ENCODE data around the gene CORO7. TPM values are rescaled to one million over a fixed set of nuclear protein-coding genes. Genes with fewer than 3 reads are reported as not detected.

Gene CORO7
- total and polyA plus RNA-seq, 4 donors: 22.7 to 61.8 (median 42.1) TPM

DNA sequence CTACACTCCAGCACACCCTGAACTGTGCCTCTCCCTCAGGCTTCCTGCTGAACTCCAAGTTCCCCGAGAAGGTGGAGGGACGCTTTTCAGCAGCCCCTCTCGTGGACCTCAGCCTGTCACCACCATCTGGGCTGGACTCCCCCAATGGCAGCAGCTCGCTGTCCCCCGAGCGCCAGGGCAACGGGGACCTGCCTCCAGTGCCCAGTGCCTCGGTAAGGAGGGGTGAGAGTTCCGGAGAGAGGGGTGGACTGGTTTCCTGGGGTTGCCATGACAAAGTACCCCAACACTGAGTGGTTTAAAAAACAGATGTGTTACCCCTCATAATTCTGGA lies 83.1 kb downstream of the CORO7 start:
- peaks cover 69% of the 10 kb centered on the region for H3K36me3 ChIP-seq (ENCODE audit: control insufficient read depth, insufficient read depth, low read length)
- 83% methylated on average over 9 of the region's 9 CpGs for WGBS (ENCODE audit: insufficient coverage)
- no peak overlapping the region for H3K27ac ChIP-seq (ENCODE audit: low read depth, low read length)

GRCh38 chr16:4332623-4333307 lies 83.6 kb downstream of the CORO7 start:
- Histone ChIP-seq H3K27ac (ENCODE audit: low read depth, low read length) (no peak overlapping the region), H3K4me1 (ENCODE audit: control insufficient read depth, insufficient read depth, low read length) (peaks cover 28% of the 10 kb centered on the region), H3K9me3 (ENCODE audit: control insufficient read depth, insufficient read depth, low read length) (no peaks in the 10 kb centered on the region), H3K4me3 (ENCODE audit: low read depth, low read length) (no peak overlapping the region), H3K36me3 (ENCODE audit: control insufficient read depth, insufficient read depth, low read length) (peaks cover 64% of the 10 kb centered on the region), H3K27me3 (ENCODE audit: control insufficient read depth, insufficient read depth, low read length) (no peaks in the 10 kb centered on the region)
- DNase-seq (ENCODE audit: low read depth in 4 of 6, low spot score in 6 of 6): no peak
- WGBS (ENCODE audit: insufficient coverage): 88% methylated on average over 14 of the region's 19 CpGs

More for the DNA sequence above, 83.1 kb downstream of the CORO7 start:
- peaks cover 23% of the 10 kb centered on the region for H3K4me1 ChIP-seq (ENCODE audit: control insufficient read depth, insufficient read depth, low read length)
- no peak overlapping the region for H3K4me3 ChIP-seq (ENCODE audit: low read depth, low read length)
- no peaks in the 10 kb centered on the region for H3K27me3 ChIP-seq (ENCODE audit: control insufficient read depth, insufficient read depth, low read length)
- DNase-seq (ENCODE audit: low read depth in 4 of 6, low spot score in 6 of 6): no peak
- no peaks in the 10 kb centered on the region for H3K9me3 ChIP-seq (ENCODE audit: control insufficient read depth, insufficient read depth, low read length)

GRCh38 chr16:4332083-4332482 lies 84.3 kb downstream of the CORO7 start:
- H3K36me3 ChIP-seq (ENCODE audit: control insufficient read depth, insufficient read depth, low read length): peaks cover 57% of the 10 kb centered on the region
- H3K27me3 ChIP-seq (ENCODE audit: control insufficient read depth, insufficient read depth, low read length): no peaks in the 10 kb centered on the region
- H3K4me1 ChIP-seq (ENCODE audit: control insufficient read depth, insufficient read depth, low read length): peaks cover 32% of the 10 kb centered on the region
- H3K4me3 ChIP-seq (ENCODE audit: low read depth, low read length): no peak overlapping the region
- WGBS (ENCODE audit: insufficient coverage): 92% methylated on average over 14 of the region's 14 CpGs
- no peak overlapping the region for H3K27ac ChIP-seq (ENCODE audit: low read depth, low read length)
- no peak for DNase-seq (ENCODE audit: low read depth in 4 of 6, low spot score in 6 of 6)
- no peaks in the 10 kb centered on the region for H3K9me3 ChIP-seq (ENCODE audit: control insufficient read depth, insufficient read depth, low read length)

- 62% methylated on average over 13 of the region's 14 CpGs for WGBS (ENCODE audit: insufficient coverage)
- Histone ChIP-seq H3K4me1 (ENCODE audit: control insufficient read depth, insufficient read depth, low read length) (peaks cover 39% of the 10 kb centered on the region), H3K36me3 (ENCODE audit: control insufficient read depth, insufficient read depth, low read length) (peaks cover 41% of the 10 kb centered on the region), H3K27ac (ENCODE audit: low read depth, low read length) (no peak overlapping the region), H3K4me3 (ENCODE audit: low read depth, low read length) (no peak overlapping the region), H3K27me3 (ENCODE audit: control insufficient read depth, insufficient read depth, low read length) (no peaks in the 10 kb centered on the region), H3K9me3 (ENCODE audit: control insufficient read depth, insufficient read depth, low read length) (no peaks in the 10 kb centered on the region)
- peak in 1 of 6 donors; percentile 55 for DNase-seq (ENCODE audit: low read depth in 4 of 6, low spot score in 6 of 6)
Observed at GRCh38 chr16:4330277-4330874, 86.0 kb downstream of the CORO7 start.

GRCh38 chr16:4328782-4329775 lies 87.3 kb downstream of the CORO7 start:
- Histone ChIP-seq H3K27ac (ENCODE audit: low read depth, low read length) (peak overlapping the region; percentile 83), H3K4me1 (ENCODE audit: control insufficient read depth, insufficient read depth, low read length) (peaks cover 52% of the 10 kb centered on the region), H3K36me3 (ENCODE audit: control insufficient read depth, insufficient read depth, low read length) (peaks cover 39% of the 10 kb centered on the region)

GRCh38 chr16:4328046-4328781 lies 88.2 kb downstream of the CORO7 start:
- 7% methylated on average over 27 of the region's 30 CpGs for WGBS (ENCODE audit: insufficient coverage)
- Histone ChIP-seq H3K4me3 (ENCODE audit: low read depth, low read length) (peak overlapping the region; percentile 21), H3K9me3 (ENCODE audit: control insufficient read depth, insufficient read depth, low read length) (no peaks in the 10 kb centered on the region), H3K4me1 (ENCODE audit: control insufficient read depth, insufficient read depth, low read length) (peaks cover 60% of the 10 kb centered on the region), H3K27me3 (ENCODE audit: control insufficient read depth, insufficient read depth, low read length) (no peaks in the 10 kb centered on the region), H3K36me3 (ENCODE audit: control insufficient read depth, insufficient read depth, low read length) (peaks cover 38% of the 10 kb centered on the region), H3K27ac (ENCODE audit: low read depth, low read length) (peak overlapping the region; percentile 83)
- DNase-seq (ENCODE audit: low read depth in 4 of 6, low spot score in 6 of 6): peak in 2 of 6 donors; percentile 91

More at GRCh38 chr16:4328782-4329775, 87.3 kb downstream of the CORO7 start:
- Histone ChIP-seq H3K4me3 (ENCODE audit: low read depth, low read length) (no peak overlapping the region), H3K9me3 (ENCODE audit: control insufficient read depth, insufficient read depth, low read length) (no peaks in the 10 kb centered on the region), H3K27me3 (ENCODE audit: control insufficient read depth, insufficient read depth, low read length) (no peaks in the 10 kb centered on the region)
- WGBS (ENCODE audit: insufficient coverage): 74% methylated on average over 9 of the region's 17 CpGs
- no peak for DNase-seq (ENCODE audit: low read depth in 4 of 6, low spot score in 6 of 6)

GRCh38 chr16:4327386-4328045 lies 88.9 kb downstream of the CORO7 start:
- 2% methylated on average over 50 of the region's 57 CpGs for WGBS (ENCODE audit: insufficient coverage)
- H3K36me3 ChIP-seq (ENCODE audit: control insufficient read depth, insufficient read depth, low read length): peaks cover 37% of the 10 kb centered on the region
- DNase-seq (ENCODE audit: low read depth in 4 of 6, low spot score in 6 of 6): no peak
- H3K27me3 ChIP-seq (ENCODE audit: control insufficient read depth, insufficient read depth, low read length): no peaks in the 10 kb centered on the region
- peaks cover 65% of the 10 kb centered on the region for H3K4me1 ChIP-seq (ENCODE audit: control insufficient read depth, insufficient read depth, low read length)
- H3K9me3 ChIP-seq (ENCODE audit: control insufficient read depth, insufficient read depth, low read length): no peaks in the 10 kb centered on the region
- peak overlapping the region; percentile 21 for H3K4me3 ChIP-seq (ENCODE audit: low read depth, low read length)
- peak overlapping the region; percentile 83 for H3K27ac ChIP-seq (ENCODE audit: low read depth, low read length)

DNA sequence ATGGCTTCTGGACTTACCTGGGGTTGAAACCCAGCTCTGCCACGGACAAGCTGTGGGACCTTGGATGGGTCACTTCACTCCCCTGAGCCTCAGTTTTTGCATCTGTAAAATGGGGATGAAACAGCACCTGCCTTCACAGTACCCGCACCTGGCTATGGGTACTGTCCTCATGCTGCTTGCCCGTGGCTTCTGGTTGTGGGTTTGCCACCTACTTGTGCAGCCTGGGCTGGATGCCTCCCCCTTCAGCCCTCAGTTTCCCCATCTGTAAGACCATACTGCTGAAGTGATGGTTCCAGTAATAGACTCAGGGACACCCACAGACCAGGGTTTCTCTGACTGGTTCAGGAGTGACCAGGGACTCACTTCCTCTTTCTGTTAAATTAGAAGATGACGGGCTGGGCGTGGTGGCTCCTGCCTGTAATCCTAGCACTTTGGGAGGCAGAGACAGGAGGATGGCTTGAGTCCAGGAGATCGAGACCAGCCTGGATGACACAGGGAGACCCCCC lies 91.1 kb downstream of the CORO7 start:
- no peak for DNase-seq (ENCODE audit: low read depth in 4 of 6, low spot score in 6 of 6)
- H3K9me3 ChIP-seq (ENCODE audit: control insufficient read depth, insufficient read depth, low read length): no peaks in the 10 kb centered on the region
- peaks cover 83% of the 10 kb centered on the region for H3K4me1 ChIP-seq (ENCODE audit: control insufficient read depth, insufficient read depth, low read length)
- no peaks in the 10 kb centered on the region for H3K27me3 ChIP-seq (ENCODE audit: control insufficient read depth, insufficient read depth, low read length)
- peaks cover 43% of the 10 kb centered on the region for H3K36me3 ChIP-seq (ENCODE audit: control insufficient read depth, insufficient read depth, low read length)
- 89% methylated on average over 4 of the region's 6 CpGs for WGBS (ENCODE audit: insufficient coverage)
- H3K27ac ChIP-seq (ENCODE audit: low read depth, low read length): peak overlapping the region; percentile 70
- H3K4me3 ChIP-seq (ENCODE audit: low read depth, low read length): no peak overlapping the region

Measured in spinal cord (tissue), 10 donors.